HCT116 (cell line): ENCODE results near the gene LDLRAD4.

Experiments
- EGR1 ChIP-seq: IDR thresholded peaks from 2 replicates; pipeline ENCODE4 v1.6.1; 2012; ENCODE audit warnings: low read depth
- EZH2 ChIP-seq: fragments of 200-600 bp; sonication (generic); IDR thresholded peaks from 2 replicates; pipeline ENCODE4 v1.6.1; 2017; ENCODE audit warnings: antibody characterized with exemption, mixed run types
- RAD21 ChIP-seq: IDR thresholded peaks from 2 replicates; pipeline ENCODE4 v1.6.1; 2012; ENCODE audit warnings: low read depth, mild to moderate bottlenecking

GRCh38 chr18:13640266-13640860, 421.8 kb downstream of the LDLRAD4 start:
- TF ChIP-seq EGR1: no peak
- TF ChIP-seq EZH2: no peak
- no peak for TF ChIP-seq RAD21
